ENCODE measurements around the gene ELOF1.

DNA sequence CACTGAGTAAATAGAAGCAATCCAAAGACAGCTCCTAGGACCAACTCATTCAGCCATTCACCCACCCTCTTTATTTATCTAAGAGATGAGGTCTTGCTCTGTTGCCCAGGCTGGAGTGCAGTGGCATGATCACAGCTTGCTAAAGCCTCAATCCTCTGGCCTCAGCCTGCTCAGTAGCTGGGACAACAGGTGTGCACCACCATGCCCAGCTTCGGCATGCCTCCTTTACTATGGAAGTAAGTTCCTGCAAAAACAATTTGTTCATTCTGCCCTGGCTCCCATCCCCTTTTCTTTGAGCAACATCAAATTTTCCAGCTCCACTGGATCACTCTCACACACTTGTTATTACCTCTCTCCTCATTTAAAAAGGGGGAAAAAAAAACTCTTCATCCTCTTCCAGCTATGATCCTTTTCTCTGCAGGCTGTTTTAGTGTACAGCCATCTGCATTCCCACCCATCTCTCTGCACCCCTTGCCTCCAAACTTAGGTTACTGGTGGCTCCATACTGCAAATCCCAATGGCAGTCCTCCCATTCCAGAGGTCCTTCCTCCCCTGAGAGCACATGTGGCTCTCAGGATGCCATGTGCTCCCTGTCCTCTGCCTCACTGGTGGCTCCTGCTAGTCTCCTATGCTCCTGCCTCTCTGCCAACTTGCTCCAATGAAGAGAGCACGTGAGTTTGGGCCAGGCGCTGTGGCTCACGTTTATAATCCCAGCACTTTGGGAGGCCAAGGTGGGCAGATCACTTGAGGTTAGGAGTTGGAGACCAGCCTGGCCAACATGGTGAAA is 2.2 kb downstream of the ELOF1 start:
- TF ChIP-seq, protein P1, sequence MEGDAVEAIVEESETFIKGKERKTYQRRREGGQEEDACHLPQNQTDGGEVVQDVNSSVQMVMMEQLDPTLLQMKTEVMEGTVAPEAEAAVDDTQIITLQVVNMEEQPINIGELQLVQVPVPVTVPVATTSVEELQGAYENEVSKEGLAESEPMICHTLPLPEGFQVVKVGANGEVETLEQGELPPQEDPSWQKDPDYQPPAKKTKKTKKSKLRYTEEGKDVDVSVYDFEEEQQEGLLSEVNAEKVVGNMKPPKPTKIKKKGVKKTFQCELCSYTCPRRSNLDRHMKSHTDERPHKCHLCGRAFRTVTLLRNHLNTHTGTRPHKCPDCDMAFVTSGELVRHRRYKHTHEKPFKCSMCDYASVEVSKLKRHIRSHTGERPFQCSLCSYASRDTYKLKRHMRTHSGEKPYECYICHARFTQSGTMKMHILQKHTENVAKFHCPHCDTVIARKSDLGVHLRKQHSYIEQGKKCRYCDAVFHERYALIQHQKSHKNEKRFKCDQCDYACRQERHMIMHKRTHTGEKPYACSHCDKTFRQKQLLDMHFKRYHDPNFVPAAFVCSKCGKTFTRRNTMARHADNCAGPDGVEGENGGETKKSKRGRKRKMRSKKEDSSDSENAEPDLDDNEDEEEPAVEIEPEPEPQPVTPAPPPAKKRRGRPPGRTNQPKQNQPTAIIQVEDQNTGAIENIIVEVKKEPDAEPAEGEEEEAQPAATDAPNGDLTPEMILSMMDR (IDR thresholded peaks at IDR 0.05; ENCODE audit: insufficient read depth, low read depth, low read length): no peak
- TF ChIP-seq EZH2 (IDR thresholded peaks at IDR 0.05; ENCODE audit: insufficient read depth, low read length): no peak
